ENCODE results near the gene POU4F1.

- TF ChIP-seq CTCF (IDR thresholded peaks at IDR 0.05) (no peak), POLR2A (IDR thresholded peaks at IDR 0.05; ENCODE audit: low read depth) (no peak), EP300 (IDR thresholded peaks at IDR 0.05) (no peak), POLR2AphosphoS5 (IDR thresholded peaks at IDR 0.05) (no peak)
Observed at GRCh38 chr13:78562237-78562889, 41.0 kb downstream of the POU4F1 start.
